Cardiac muscle cell (in vitro differentiated cells and primary cell): ENCODE results near the gene NR3C2. TPM values are rescaled to one million over a fixed set of nuclear protein-coding genes. Genes with fewer than 3 reads are reported as not detected.

ENCODE experiments used
- DNase-seq, 2 donors: peaks; one replicate each; pipeline versions ENCODE4 v3.0.0 to v3.0.0-alpha.2; 2010 to 2017; ENCODE audit warnings: low read depth in 1 of 2, low spot score in 1 of 2
- H3K27ac ChIP-seq: fragments of 200-600 bp; sonication (generic); 2 replicates; pipeline ENCODE4 v1.5.1; 2016
- H3K27me3 ChIP-seq: fragments of 200-600 bp; sonication (generic); 2 replicates; pipeline ENCODE4 v1.6.0; 2016; ENCODE audit warnings: control low read depth
- H3K36me3 ChIP-seq: fragments of 200-600 bp; sonication (generic); 2 replicates; pipeline ENCODE4 v1.5.1; 2016; ENCODE audit warnings: control low read depth
- H3K4me1 ChIP-seq: fragments of 200-600 bp; sonication (generic); 2 replicates; pipeline ENCODE4 v1.8.1; 2017; ENCODE audit warnings: low read depth, mild to moderate bottlenecking, mixed run types
- H3K4me3 ChIP-seq: fragments of 200-600 bp; sonication (generic); 2 replicates; pipeline ENCODE4 v1.5.1; 2016; ENCODE audit warnings: mild to moderate bottlenecking
- H3K9me3 ChIP-seq: fragments of 200-600 bp; sonication (generic); 2 replicates; pipeline ENCODE4 v1.5.1; 2017; ENCODE audit warnings: low read depth, mild to moderate bottlenecking, control low read depth
- polyA plus RNA-seq: library from polyadenylated mRNA; unstranded; fragments of >200 nt; fragmentation: Nextera tagmentation; extraction: Ambion mirVana; gene quantifications from 2 replicates; pipeline ENCODE4 v1.2.1, GENCODE V29; 2016
- total RNA-seq: library from RNA; depleted of rRNA; stranded (reverse); fragments of >200 nt; gene quantifications from 2 replicates; pipeline ENCODE4 v1.2.3, GENCODE V29; 2016
- TF ChIP-seq, protein P1 (sequence below): IDR thresholded peaks from 2 replicates; pipeline ENCODE4 v1.5.1; 2012; ENCODE audit warnings: low read depth, mild to moderate bottlenecking, low read length

Gene NR3C2
- total and polyA plus RNA-seq, 2 experiments from 2014 or later: 0.43 to 2.5 TPM

DNA sequence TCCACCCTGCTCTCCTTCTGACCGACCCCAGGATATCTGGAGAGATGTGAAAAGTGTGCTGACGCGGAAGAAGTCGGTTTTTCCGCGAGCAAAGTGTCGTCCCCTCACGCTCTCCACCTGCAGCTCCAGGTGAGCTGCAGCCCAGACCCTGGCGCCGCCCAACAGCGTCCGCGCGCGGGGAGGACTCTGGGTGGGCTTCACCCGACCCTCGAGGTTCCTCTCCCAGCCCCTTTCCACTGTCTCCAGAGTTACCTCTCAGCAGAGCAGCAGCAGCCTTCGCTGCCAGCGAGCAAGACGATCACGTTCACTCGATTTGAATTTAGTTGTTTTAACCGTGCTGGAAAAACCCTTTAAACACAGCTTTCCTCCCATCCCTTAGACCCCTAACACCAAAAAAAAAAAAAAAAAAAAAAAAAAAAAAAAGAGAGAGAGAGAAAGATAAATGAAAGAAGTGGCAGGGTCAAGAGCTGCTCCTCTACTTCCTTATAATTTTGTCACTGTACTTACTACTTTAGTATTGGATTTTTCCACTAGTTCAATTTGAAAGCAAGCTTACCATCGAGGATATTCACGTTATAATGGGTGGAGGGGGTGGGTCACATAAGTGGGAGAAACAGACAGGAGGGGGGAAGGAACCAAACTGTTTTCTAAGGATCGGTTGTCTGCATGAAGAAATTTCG, 758 bp upstream of the NR3C2 start:
- Histone ChIP-seq H3K36me3 (no peaks in the 10 kb centered on the region), H3K27ac (no peak overlapping the region), H3K4me3 (peak overlapping the region; percentile 90), H3K27me3 (peaks cover 80% of the 10 kb centered on the region), H3K9me3 (no peaks in the 10 kb centered on the region), H3K4me1 (no peaks in the 10 kb centered on the region)
- TF ChIP-seq, protein P1, sequence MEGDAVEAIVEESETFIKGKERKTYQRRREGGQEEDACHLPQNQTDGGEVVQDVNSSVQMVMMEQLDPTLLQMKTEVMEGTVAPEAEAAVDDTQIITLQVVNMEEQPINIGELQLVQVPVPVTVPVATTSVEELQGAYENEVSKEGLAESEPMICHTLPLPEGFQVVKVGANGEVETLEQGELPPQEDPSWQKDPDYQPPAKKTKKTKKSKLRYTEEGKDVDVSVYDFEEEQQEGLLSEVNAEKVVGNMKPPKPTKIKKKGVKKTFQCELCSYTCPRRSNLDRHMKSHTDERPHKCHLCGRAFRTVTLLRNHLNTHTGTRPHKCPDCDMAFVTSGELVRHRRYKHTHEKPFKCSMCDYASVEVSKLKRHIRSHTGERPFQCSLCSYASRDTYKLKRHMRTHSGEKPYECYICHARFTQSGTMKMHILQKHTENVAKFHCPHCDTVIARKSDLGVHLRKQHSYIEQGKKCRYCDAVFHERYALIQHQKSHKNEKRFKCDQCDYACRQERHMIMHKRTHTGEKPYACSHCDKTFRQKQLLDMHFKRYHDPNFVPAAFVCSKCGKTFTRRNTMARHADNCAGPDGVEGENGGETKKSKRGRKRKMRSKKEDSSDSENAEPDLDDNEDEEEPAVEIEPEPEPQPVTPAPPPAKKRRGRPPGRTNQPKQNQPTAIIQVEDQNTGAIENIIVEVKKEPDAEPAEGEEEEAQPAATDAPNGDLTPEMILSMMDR: no peak
- peak in 1 of 2 donors; percentile 33 for DNase-seq

DNA sequence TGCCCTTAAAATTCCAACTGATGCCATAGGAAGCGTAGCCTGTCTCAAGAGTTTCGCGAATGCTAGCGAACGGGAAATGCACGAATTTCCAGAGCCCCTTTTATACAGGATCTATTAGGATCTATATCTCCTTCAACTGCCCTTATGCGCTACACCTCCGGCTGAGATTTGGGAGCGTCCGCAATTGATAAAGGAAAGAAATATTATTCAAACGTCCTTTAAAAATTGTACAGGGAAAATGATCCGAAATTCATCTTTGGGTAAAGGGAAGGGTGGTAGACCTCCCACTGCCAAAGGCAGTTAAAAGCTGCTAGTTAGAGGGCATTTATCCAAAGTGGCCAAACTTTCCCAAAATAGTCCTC, 609 bp downstream of the NR3C2 start:
- Histone ChIP-seq H3K9me3 (no peaks in the 10 kb centered on the region), H3K27me3 (peaks cover 67% of the 10 kb centered on the region), H3K4me1 (no peaks in the 10 kb centered on the region), H3K27ac (no peak overlapping the region), H3K36me3 (no peaks in the 10 kb centered on the region), H3K4me3 (peak overlapping the region; percentile 90)
- peak in 1 of 2 donors; percentile 10 for DNase-seq
- TF ChIP-seq, protein P1: no peak

DNA sequence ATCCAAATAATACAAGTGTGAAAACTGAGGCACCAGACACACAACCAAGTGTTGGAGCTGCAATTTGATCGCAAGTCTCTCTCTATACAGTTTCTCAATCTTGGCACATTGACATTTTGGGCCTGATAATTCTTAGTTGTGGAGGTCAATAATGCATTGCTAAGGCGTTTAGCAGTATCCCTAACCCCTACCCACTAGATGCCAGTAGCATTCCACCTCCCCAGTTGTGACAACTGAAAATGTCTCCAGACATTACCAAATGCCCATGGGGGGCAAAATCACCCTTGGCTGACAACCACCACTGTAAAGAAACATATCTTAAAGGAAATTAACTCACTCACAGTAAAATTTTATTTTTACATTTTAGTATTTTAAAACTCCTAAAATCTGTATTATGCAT, 4.2 kb downstream of the NR3C2 start:
- Histone ChIP-seq H3K27ac (no peak overlapping the region), H3K27me3 (peaks cover 32% of the 10 kb centered on the region), H3K4me1 (no peaks in the 10 kb centered on the region), H3K9me3 (no peaks in the 10 kb centered on the region), H3K4me3 (no peak overlapping the region), H3K36me3 (no peaks in the 10 kb centered on the region)
- TF ChIP-seq, protein P1: no peak
- DNase-seq: no peak

- Histone ChIP-seq H3K27me3 (peaks cover 32% of the 10 kb centered on the region), H3K27ac (no peak overlapping the region), H3K4me3 (no peak overlapping the region), H3K36me3 (no peaks in the 10 kb centered on the region), H3K9me3 (no peaks in the 10 kb centered on the region), H3K4me1 (no peaks in the 10 kb centered on the region)
- TF ChIP-seq, protein P1: no peak
- no peak for DNase-seq
Measured at GRCh38 chr4:148437439-148437838, 4.8 kb downstream of the NR3C2 start.

- DNase-seq: no peak
- Histone ChIP-seq H3K9me3 (no peaks in the 10 kb centered on the region), H3K27me3 (peaks cover 26% of the 10 kb centered on the region), H3K4me3 (no peak overlapping the region), H3K36me3 (no peaks in the 10 kb centered on the region), H3K4me1 (no peaks in the 10 kb centered on the region), H3K27ac (no peak overlapping the region)
- TF ChIP-seq, protein P1: no peak
Measured at GRCh38 chr4:148436512-148436911, 5.7 kb downstream of the NR3C2 start.
